ENCODE measurements around the gene FBXO36. TPM values are rescaled to one million over a fixed set of nuclear protein-coding genes. Genes with fewer than 3 reads are reported as not detected.

The FBXO36 gene
- total RNA-seq, 1 experiment from 2014 or later: 3.8 TPM

DNA sequence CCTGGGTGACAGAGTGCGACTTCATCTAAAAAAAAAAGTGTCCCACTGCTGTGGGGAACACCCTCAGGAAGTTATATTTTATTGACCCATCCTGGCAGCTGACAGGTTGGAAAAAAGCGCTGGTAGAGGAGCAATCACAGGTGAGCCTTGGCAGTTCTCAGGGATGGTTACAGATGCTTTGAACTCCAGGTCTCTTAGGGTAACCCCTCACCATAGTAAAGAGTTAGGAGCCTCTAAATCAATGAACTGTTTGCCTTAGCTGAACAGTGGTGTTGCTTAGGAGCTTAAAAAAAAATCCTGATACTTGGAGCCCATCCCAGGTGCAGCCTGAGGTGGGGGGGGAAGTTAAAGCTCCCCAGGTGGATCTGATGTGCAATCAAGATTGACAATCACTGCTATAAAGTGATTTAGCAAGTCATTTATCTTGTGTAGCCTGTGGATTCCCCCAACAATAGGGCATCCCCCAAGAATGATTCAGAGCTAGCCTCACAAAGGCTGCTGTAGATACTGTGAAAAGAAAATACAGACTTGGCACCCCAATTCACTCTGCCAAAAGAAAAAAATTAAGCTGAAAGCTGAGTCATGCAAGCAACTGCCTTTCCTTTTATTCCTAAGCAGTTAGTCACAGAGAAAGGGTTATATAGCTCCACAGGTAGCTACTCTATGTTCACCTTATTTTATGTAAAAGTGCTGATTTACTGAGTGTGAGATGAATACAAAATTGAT is 131.6 kb downstream of the FBXO36 start:
- CTCF ChIA-PET: interaction anchor here (0.7 to 4.5 kb wide), 6 partner anchors 10 to 745 kb away, joined by 3 to 22 read pairs (median 4); partner anchors contain the start of gene SLC16A14
- RAD21 ChIA-PET (ENCODE audit: low non-redundant PET in 1 of 2, low total read pairs in 2 of 2, uncharacterized antibody in 2 of 2, unreplicated experiment in 2 of 2): interaction anchor here in 1 of 2 experiments (0.9 kb wide), 1 partner anchor 13 kb away, joined by 3 read pairs; no protein-coding TSS in a partner anchor
- Histone ChIP-seq H3K4me2 (ENCODE audit: low read length) (peak overlapping the region; percentile 66), H3K27ac (ENCODE audit: low read depth, low read length) (peak overlapping the region; percentile 79), H4K20me1 (ENCODE audit: insufficient read depth) (no peaks in the 10 kb centered on the region), H3K4me1 (ENCODE audit: control insufficient read depth in 1 of 2, insufficient read depth in 2 of 2, low read length in 2 of 2) (peaks cover 24 to 34% of the 10 kb centered on the region in 2 experiments), H3K9me2 (ENCODE audit: insufficient read depth) (no peaks in the 10 kb centered on the region), H3K9ac (ENCODE audit: low read length) (peak overlapping the region; percentile 32), H2AFZ (ENCODE audit: low read depth, low read length, poor library complexity, severe bottlenecking) (no peak overlapping the region), H3K27me3 (ENCODE audit: insufficient read depth, low read length) (no peaks in the 10 kb centered on the region), H3K79me2 (ENCODE audit: insufficient read depth, low read length) (no peaks in the 10 kb centered on the region), H3K4me3 (replicated peaks in 1 of 2; ENCODE audit: low read depth in 1 of 2, low read length in 2 of 2) (peak overlapping the region in 1 of 2 experiments; percentile 18; a peak in 2 of 4 replicates), H3K36me3 (ENCODE audit: control insufficient read depth in 1 of 2, insufficient read depth in 2 of 2, low read length in 2 of 2) (no peaks in the 10 kb centered on the region), H3K9me3 (ENCODE audit: control insufficient read depth in 1 of 2, insufficient read depth in 1 of 2, low read depth in 1 of 2, low read length in 2 of 2) (no peaks in the 10 kb centered on the region)
- no TSS peak for BruUV-seq (replicated peaks)
- intact Hi-C loops (cut with micrococcal nuclease): no loop called here
- peak; percentile 70 for ATAC-seq
- POLR2A ChIA-PET: interaction anchor here (0.7 to 0.9 kb wide), 2 partner anchors 13 to 38 kb away, joined by 3 read pairs; no protein-coding TSS in a partner anchor
- DNase-seq (ENCODE audit: low read depth, low spot score): no peak
- TF ChIP-seq ELF1 (IDR thresholded peaks at IDR 0.05; ENCODE audit: borderline replicate concordance, low read depth) (no peak), FOSL1 (IDR thresholded peaks at IDR 0.05; ENCODE audit: low read depth) (peak; percentile 65; the same call in 1 of the 2 replicates), JUND (IDR thresholded peaks at IDR 0.05) (peak; percentile 37)

- H3K9me2 ChIP-seq (ENCODE audit: insufficient read depth): no peaks in the 10 kb centered on the region
- no peaks in the 10 kb centered on the region for H3K27me3 ChIP-seq (ENCODE audit: insufficient read depth, low read length)
- DNase-seq (ENCODE audit: low read depth, low spot score) (no peak), ATAC-seq (no peak)
- no peaks in the 10 kb centered on the region for H4K20me1 ChIP-seq (ENCODE audit: insufficient read depth)
- intact Hi-C loops (cut with micrococcal nuclease): no loop called here
- H3K4me3 ChIP-seq (replicated peaks in 1 of 2; ENCODE audit: low read depth in 1 of 2, low read length in 2 of 2): no peak overlapping the region
- no peak overlapping the region for H2AFZ ChIP-seq (ENCODE audit: low read depth, low read length, poor library complexity, severe bottlenecking)
- peaks cover 43% of the 10 kb centered on the region for H3K79me2 ChIP-seq (ENCODE audit: insufficient read depth, low read length)
- no peak overlapping the region for H3K27ac ChIP-seq (ENCODE audit: low read depth, low read length)
- ChIA-PET RAD21 (ENCODE audit: low non-redundant PET in 1 of 2, low total read pairs in 2 of 2, uncharacterized antibody in 2 of 2, unreplicated experiment in 2 of 2) (no interaction called here), POLR2A (no interaction called here), CTCF (no interaction called here)
- no peaks in the 10 kb centered on the region for H3K9me3 ChIP-seq (ENCODE audit: control insufficient read depth in 1 of 2, insufficient read depth in 1 of 2, low read depth in 1 of 2, low read length in 2 of 2)
- no TSS peak for BruUV-seq (replicated peaks)
- no peak overlapping the region for H3K9ac ChIP-seq (ENCODE audit: low read length)
- H3K4me2 ChIP-seq (ENCODE audit: low read length): no peak overlapping the region
- H3K36me3 ChIP-seq (ENCODE audit: control insufficient read depth in 1 of 2, insufficient read depth in 2 of 2, low read length in 2 of 2): no peaks in the 10 kb centered on the region; a peak in 1 of 4 replicates
- no peaks in the 10 kb centered on the region for H3K4me1 ChIP-seq (ENCODE audit: control insufficient read depth in 1 of 2, insufficient read depth in 2 of 2, low read length in 2 of 2)
- TF ChIP-seq SRF (IDR thresholded peaks at IDR 0.05; ENCODE audit: low read depth) (no peak), JUND (IDR thresholded peaks at IDR 0.05) (no peak), RAD21 (IDR thresholded peaks at IDR 0.05; ENCODE audit: low read depth) (no peak), EZH2phosphoT487 (IDR thresholded peaks at IDR 0.05; ENCODE audit: borderline replicate concordance) (no peak), ZNF274 (IDR thresholded peaks at IDR 0.05; ENCODE audit: low read depth, low read length) (no peak), FOSL1 (IDR thresholded peaks at IDR 0.05; ENCODE audit: low read depth) (no peak), EZH2 (IDR thresholded peaks at IDR 0.05) (no peak), EGR1 (IDR thresholded peaks at IDR 0.05; ENCODE audit: low read depth) (no peak), POLR2A (IDR thresholded peaks at IDR 0.05; ENCODE audit: borderline replicate concordance, extremely low read depth, insufficient read depth, insufficient read length) (no peak), POLR2AphosphoS5 (IDR thresholded peaks at IDR 0.05; ENCODE audit: low read depth, low read length) (no peak)
- TF ChIP-seq, protein P1, sequence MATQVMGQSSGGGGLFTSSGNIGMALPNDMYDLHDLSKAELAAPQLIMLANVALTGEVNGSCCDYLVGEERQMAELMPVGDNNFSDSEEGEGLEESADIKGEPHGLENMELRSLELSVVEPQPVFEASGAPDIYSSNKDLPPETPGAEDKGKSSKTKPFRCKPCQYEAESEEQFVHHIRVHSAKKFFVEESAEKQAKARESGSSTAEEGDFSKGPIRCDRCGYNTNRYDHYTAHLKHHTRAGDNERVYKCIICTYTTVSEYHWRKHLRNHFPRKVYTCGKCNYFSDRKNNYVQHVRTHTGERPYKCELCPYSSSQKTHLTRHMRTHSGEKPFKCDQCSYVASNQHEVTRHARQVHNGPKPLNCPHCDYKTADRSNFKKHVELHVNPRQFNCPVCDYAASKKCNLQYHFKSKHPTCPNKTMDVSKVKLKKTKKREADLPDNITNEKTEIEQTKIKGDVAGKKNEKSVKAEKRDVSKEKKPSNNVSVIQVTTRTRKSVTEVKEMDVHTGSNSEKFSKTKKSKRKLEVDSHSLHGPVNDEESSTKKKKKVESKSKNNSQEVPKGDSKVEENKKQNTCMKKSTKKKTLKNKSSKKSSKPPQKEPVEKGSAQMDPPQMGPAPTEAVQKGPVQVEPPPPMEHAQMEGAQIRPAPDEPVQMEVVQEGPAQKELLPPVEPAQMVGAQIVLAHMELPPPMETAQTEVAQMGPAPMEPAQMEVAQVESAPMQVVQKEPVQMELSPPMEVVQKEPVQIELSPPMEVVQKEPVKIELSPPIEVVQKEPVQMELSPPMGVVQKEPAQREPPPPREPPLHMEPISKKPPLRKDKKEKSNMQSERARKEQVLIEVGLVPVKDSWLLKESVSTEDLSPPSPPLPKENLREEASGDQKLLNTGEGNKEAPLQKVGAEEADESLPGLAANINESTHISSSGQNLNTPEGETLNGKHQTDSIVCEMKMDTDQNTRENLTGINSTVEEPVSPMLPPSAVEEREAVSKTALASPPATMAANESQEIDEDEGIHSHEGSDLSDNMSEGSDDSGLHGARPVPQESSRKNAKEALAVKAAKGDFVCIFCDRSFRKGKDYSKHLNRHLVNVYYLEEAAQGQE (IDR thresholded peaks at IDR 0.05; ENCODE audit: low read depth): no peak
- TF ChIP-seq, protein P2, sequence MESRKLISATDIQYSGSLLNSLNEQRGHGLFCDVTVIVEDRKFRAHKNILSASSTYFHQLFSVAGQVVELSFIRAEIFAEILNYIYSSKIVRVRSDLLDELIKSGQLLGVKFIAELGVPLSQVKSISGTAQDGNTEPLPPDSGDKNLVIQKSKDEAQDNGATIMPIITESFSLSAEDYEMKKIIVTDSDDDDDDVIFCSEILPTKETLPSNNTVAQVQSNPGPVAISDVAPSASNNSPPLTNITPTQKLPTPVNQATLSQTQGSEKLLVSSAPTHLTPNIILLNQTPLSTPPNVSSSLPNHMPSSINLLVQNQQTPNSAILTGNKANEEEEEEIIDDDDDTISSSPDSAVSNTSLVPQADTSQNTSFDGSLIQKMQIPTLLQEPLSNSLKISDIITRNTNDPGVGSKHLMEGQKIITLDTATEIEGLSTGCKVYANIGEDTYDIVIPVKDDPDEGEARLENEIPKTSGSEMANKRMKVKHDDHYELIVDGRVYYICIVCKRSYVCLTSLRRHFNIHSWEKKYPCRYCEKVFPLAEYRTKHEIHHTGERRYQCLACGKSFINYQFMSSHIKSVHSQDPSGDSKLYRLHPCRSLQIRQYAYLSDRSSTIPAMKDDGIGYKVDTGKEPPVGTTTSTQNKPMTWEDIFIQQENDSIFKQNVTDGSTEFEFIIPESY (IDR thresholded peaks at IDR 0.05; ENCODE audit: extremely low read depth, insufficient replicate concordance, low read length): no peak
Observed at GRCh38 chr2:230060672-230061293, 138.5 kb downstream of the FBXO36 start.

Measured in HCT116 (cell line).